HepG2 (cell line): Measurements from ENCODE around the gene ADARB2. TPM values are rescaled to one million over a fixed set of nuclear protein-coding genes. Genes with fewer than 3 reads are reported as not detected.

ENCODE experiments used
- ATAC-seq: fragments of 200-7000 bp; cut with Tn5 transposase; 3 replicates; pipeline ENCODE4 v1.9.1; 2020; ENCODE audit warnings: mild to moderate bottlenecking, moderate library complexity
- BruUV-seq: library from RNA; stranded (reverse); fragments of 400-500 nt; replicated peaks from 2 replicates; lab custom pipeline; 2021; lab: Mats Ljungman, UMichigan
- CTCF ChIA-PET: fragments of 300-600 bp; formaldehyde crosslinking; extraction: SDS; loops from one replicate; lab custom pipeline; 2021; ENCODE audit warnings: low total read pairs, inconsistent platforms, low intra/inter-chr PET ratio; lab: Yijun Ruan, JAX
- POLR2A ChIA-PET: fragments of 350-600 bp; sonication (Branson Sonifier 250); formaldehyde crosslinking; loops from one replicate; lab custom pipeline; 2020; ENCODE audit warnings: antibody characterized with exemption, inconsistent platforms; lab: Yijun Ruan, JAX
- DNase-seq: peaks from one replicate; pipeline ENCODE4 v3.0.0-alpha.2; 2015; ENCODE audit warnings: low spot score
- FAIRE-seq: peaks from 3 replicates; lab custom pipeline; 2011; peaks lifted over from hg19 to GRCh38; lab: Jason Lieb, UNC
- H2AFZ ChIP-seq: one replicate; pipeline ENCODE4 v1.6.1; 2011; ENCODE audit warnings: low read length, inconsistent platforms
- H3K27ac ChIP-seq: fragments of 300-600 bp; 3 replicates; pipeline ENCODE4 v1.8.0; 2011; ENCODE audit warnings: mixed run types, mild to moderate bottlenecking, mixed read lengths, low read length, inconsistent platforms; ENCODE audit not compliant: insufficient read depth; ENCODE audit errors: extremely low read length
- H3K27me3 ChIP-seq, 2 experiments: fragments of 200-600 bp in 1 of 2; 2 replicates in 1 of 2; 3 replicates in 1 of 2; pipeline versions ENCODE4 v1.6.0 to v1.8.0; 2011; ENCODE audit warnings: low read length in 2 of 2, mild to moderate bottlenecking in 2 of 2, moderate library complexity in 2 of 2, inconsistent platforms in 1 of 2; ENCODE audit not compliant: insufficient read depth in 2 of 2, control insufficient read depth in 1 of 2
- H3K36me3 ChIP-seq, 2 experiments: fragments of 200-600 bp in 1 of 2; replicated peaks in 1 of 2; 2 replicates in 1 of 2; 3 replicates in 1 of 2; pipeline versions ENCODE4 v1.5.1 to v1.8.0; 2011; ENCODE audit warnings: low read length in 2 of 2, inconsistent platforms in 1 of 2; ENCODE audit not compliant: insufficient read depth in 2 of 2, control insufficient read depth in 1 of 2
- H3K4me1 ChIP-seq: 2 replicates; pipeline ENCODE4 v1.5.1; 2012; ENCODE audit warnings: low read length, inconsistent platforms; ENCODE audit not compliant: insufficient read depth
- H3K4me2 ChIP-seq: 2 replicates; pipeline ENCODE4 v1.6.0; 2011; ENCODE audit warnings: low read depth, low read length, inconsistent platforms
- H3K4me3 ChIP-seq, 3 experiments: fragments of 200-600 bp in 1 of 3; sonication (generic), shearing (Covaris generic) in 1 of 3; replicated peaks in 1 of 3; 2 replicates each; pipeline ENCODE4 v1.5.1; 2011 to 2016; ENCODE audit warnings: low read length in 3 of 3, inconsistent platforms in 2 of 3, low read depth in 2 of 3, mild to moderate bottlenecking in 2 of 3, control low read depth in 1 of 3, mixed read lengths in 1 of 3; ENCODE audit not compliant: insufficient read depth in 1 of 3
- H3K79me2 ChIP-seq: one replicate; pipeline ENCODE4 v1.6.1; 2011; ENCODE audit warnings: low read length, inconsistent platforms; ENCODE audit not compliant: insufficient read depth
- H3K9ac ChIP-seq: 2 replicates; pipeline ENCODE4 v1.6.0; 2011; ENCODE audit warnings: mild to moderate bottlenecking, low read depth, low read length, inconsistent platforms; ENCODE audit not compliant: insufficient read depth
- H3K9me3 ChIP-seq: 2 replicates; pipeline ENCODE4 v1.5.1; 2012; ENCODE audit warnings: mild to moderate bottlenecking, low read length
- H4K20me1 ChIP-seq: 2 replicates; pipeline ENCODE4 v1.6.0; 2011; ENCODE audit warnings: inconsistent platforms, mild to moderate bottlenecking, low read length, moderate library complexity; ENCODE audit not compliant: insufficient read depth
- ATRX ChIP-seq: sonication (generic); formaldehyde crosslinking; IDR thresholded peaks from 2 replicates; pipeline ENCODE4 v1.4.0; 2020; ENCODE audit warnings: missing genetic modification reagents, borderline replicate concordance
- CAMTA2 ChIP-seq: sonication (generic); formaldehyde crosslinking; IDR thresholded peaks from 2 replicates; pipeline ENCODE4 v1.4.0; 2020; ENCODE audit warnings: mild to moderate bottlenecking, missing genetic modification reagents, borderline replicate concordance
- EP300 ChIP-seq, 3 experiments: sonication (generic) in 1 of 3; formaldehyde crosslinking in 1 of 3; IDR thresholded peaks; 2 replicates each; pipeline versions ENCODE4 v1.5.1 to v1.6.1; 2011 to 2020; ENCODE audit warnings: low read depth in 2 of 3, low read length in 2 of 3, borderline replicate concordance in 1 of 3, improper control_type of control experiment in 1 of 3, mild to moderate bottlenecking in 1 of 3, missing genetic modification reagents in 1 of 3, moderate library complexity in 1 of 3
- KDM6A ChIP-seq: IDR thresholded peaks from 2 replicates; pipeline ENCODE4 v1.6.1; 2016; ENCODE audit warnings: low read depth
- LCORL ChIP-seq, 2 experiments: fragments of 450-650 bp in 1 of 2; sonication (generic) in 1 of 2; formaldehyde crosslinking in 1 of 2; IDR thresholded peaks; 2 replicates each; pipeline versions ENCODE4 v1.5.0 to v1.6.1; 2017 to 2020; ENCODE audit warnings: antibody characterized with exemption in 1 of 2, missing genetic modification reagents in 1 of 2
- POLR2AphosphoS5 ChIP-seq: IDR thresholded peaks from 2 replicates; pipeline ENCODE4 v1.6.1; 2012; ENCODE audit warnings: low read depth, low read length
- REPIN1 ChIP-seq: sonication (generic); formaldehyde crosslinking; IDR thresholded peaks from 2 replicates; pipeline ENCODE4 v1.8.0; 2022; ENCODE audit warnings: missing genetic modification reagents, low read depth, mild to moderate bottlenecking, borderline replicate concordance
- TCF7L2 ChIP-seq: IDR thresholded peaks from 2 replicates; pipeline ENCODE4 v1.6.1; 2011; ENCODE audit warnings: mild to moderate bottlenecking, low read depth, low read length, moderate library complexity
- TOPORS ChIP-seq: sonication (generic); formaldehyde crosslinking; IDR thresholded peaks from 2 replicates; pipeline ENCODE4 v1.8.0; 2023; ENCODE audit warnings: mild to moderate bottlenecking, missing genetic modification reagents
- ZBTB42 ChIP-seq: sonication (generic); formaldehyde crosslinking; IDR thresholded peaks from 2 replicates; pipeline ENCODE4 v1.5.0; 2020; ENCODE audit warnings: mild to moderate bottlenecking, missing genetic modification reagents
- ZFP1 ChIP-seq: IDR thresholded peaks from 2 replicates; pipeline ENCODE4 v1.6.1; 2016
- ZNF256 ChIP-seq: sonication (generic); formaldehyde crosslinking; conservative IDR thresholded peaks from 2 replicates; pipeline ENCODE4 v1.4.0; 2020; ENCODE audit warnings: missing genetic modification reagents
- ZNF263 ChIP-seq: sonication (generic); formaldehyde crosslinking; IDR thresholded peaks from 2 replicates; pipeline ENCODE4 v1.4.0; 2020; ENCODE audit warnings: missing genetic modification reagents
- ZNF549 ChIP-seq: sonication (generic); formaldehyde crosslinking; IDR thresholded peaks from 2 replicates; pipeline ENCODE4 v1.5.0; 2020; ENCODE audit warnings: missing genetic modification reagents
- ZNF556 ChIP-seq: sonication (generic); formaldehyde crosslinking; IDR thresholded peaks from 2 replicates; pipeline ENCODE4 v1.4.0; 2020; ENCODE audit warnings: mild to moderate bottlenecking, missing genetic modification reagents, borderline replicate concordance
- ZNF850 ChIP-seq: sonication (generic); formaldehyde crosslinking; conservative IDR thresholded peaks from 2 replicates; pipeline ENCODE4 v1.9.0; 2021; ENCODE audit warnings: mild to moderate bottlenecking, missing genetic modification reagents
- WGBS: methylation state at CpG from one replicate; pipeline ENCODE4 v1.1.6; 2017; ENCODE audit warnings: low lambda C conversion rate; 5-methylcytosine and 5-hydroxymethylcytosine counted together
- in situ Hi-C: cut with HindIII; loops from 2 replicates; pipeline ENCODE4 v1.10.0; 2017; ENCODE audit warnings: low pct_unique_long_range_greater_than_20kb; ENCODE audit not compliant: extremely low pct_ligation_motif_present
- intact Hi-C: fragments of 100-400 bp; cut with micrococcal nuclease; formaldehyde crosslinking; loops from one replicate; pipeline ENCODE4 v1.10.0; 2022; ENCODE audit not compliant: unreplicated experiment
- polyA plus RNA-seq, 8 experiments: library from polyadenylated mRNA; depleted of rRNA in 3 of 8; stranded (reverse) in 7 of 8; unstranded in 1 of 8; fragments of >200 nt; fragmentation: Illumina TruSeq in 4 of 8; extraction: Trizol in 4 of 8; gene quantifications; 2 replicates each; pipeline versions ENCODE4 v1.2.1 to v1.2.3, GENCODE V29; 2011 to 2016; ENCODE audit warnings: low read depth in 4 of 8, missing spikeins in 1 of 8, mixed read lengths in 1 of 8; ENCODE audit not compliant: insufficient read depth in 1 of 8
- total RNA-seq, 5 experiments: library from RNA; depleted of rRNA; stranded (reverse); fragments of >200 nt; fragmentation: Illumina TruSeq; extraction: Trizol; gene quantifications; 2 replicates each; pipeline ENCODE4 v1.2.3, GENCODE V29; 2016; ENCODE audit warnings: low read depth in 1 of 5

Gene ADARB2
- total and polyA plus RNA-seq, 2 of the 13 experiments (the other 11 are each of a cell fraction or from before 2014, with no cell fraction given) = not detected

DNA sequence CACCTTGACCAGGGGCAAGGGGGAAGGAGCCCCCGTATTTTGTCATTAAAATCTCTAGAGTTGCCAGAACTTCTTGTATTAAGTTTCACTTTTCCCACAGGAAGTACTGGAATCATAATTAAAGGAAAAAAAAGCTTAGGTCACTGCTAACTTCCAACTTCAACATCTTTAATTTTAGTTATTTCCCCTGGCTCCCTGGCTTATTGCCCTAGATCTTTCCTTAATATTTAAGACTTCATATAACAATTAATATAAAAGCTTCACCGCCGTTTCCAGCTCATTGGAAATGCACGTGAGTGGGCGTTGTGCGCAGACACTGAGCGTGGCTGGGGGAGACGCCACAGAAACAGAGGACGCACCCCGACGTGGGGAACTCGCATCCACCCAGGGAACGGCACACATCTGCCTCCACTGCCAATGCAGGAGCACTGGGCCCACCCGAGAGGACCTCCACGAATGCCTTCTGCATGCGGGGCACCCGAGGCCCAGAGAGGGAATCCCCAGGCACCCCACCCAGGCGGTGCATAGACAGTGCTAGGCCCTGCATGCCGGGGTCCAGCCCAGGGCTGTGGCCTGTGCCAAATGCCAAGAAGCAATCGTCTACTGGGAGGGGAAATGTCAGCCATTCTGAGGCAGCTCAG lies 72.2 kb downstream of the ADARB2 start:
- no peaks in the 10 kb centered on the region for H3K4me1 ChIP-seq
- peaks cover 4 to 29% of the 10 kb centered on the region in 2 experiments; a peak in 3 of 5 replicates for H3K27me3 ChIP-seq
- no peak overlapping the region for H2AFZ ChIP-seq
- no peaks in the 10 kb centered on the region for H4K20me1 ChIP-seq
- no peaks in the 10 kb centered on the region for H3K79me2 ChIP-seq
- FAIRE-seq (no peak), ATAC-seq (no peak), DNase-seq (no peak)
- no peaks in the 10 kb centered on the region for H3K9me3 ChIP-seq
- POLR2A ChIA-PET = no interaction called here
- H3K36me3 ChIP-seq = no peaks in the 10 kb centered on the region
- in situ Hi-C loops (no loop called here), intact Hi-C loops (no loop called here)
- no TSS peak for BruUV-seq
- CTCF ChIA-PET = no interaction called here
- WGBS = 34% methylated on average over 18 of the region's 20 CpGs
- TF ChIP-seq CAMTA2 (CRISPR knock-in tag) (no peak), TOPORS (no peak), LCORL (IDR thresholded peaks at IDR 0.05) (no peak), LCORL (CRISPR knock-in tag; IDR thresholded peaks at IDR 0.05) (no peak), KDM6A (CRISPR knock-in tag) (no peak), ZNF556 (no peak), REPIN1 (CRISPR knock-in tag) (no peak), POLR2AphosphoS5 (no peak), EP300 (IDR thresholded peaks at IDR 0.05; ENCODE audit: low read depth in 2 of 2, low read length in 2 of 2) (no peak), EP300 (CRISPR knock-in tag; IDR thresholded peaks at IDR 0.05; ENCODE audit: borderline replicate concordance) (no peak), ZFP1 (CRISPR knock-in tag) (no peak), ZNF256 (CRISPR knock-in tag) (no peak), ZNF263 (CRISPR knock-in tag) (no peak), ZBTB42 (CRISPR knock-in tag) (no peak), TCF7L2 (no peak), ZNF850 (CRISPR knock-in tag) (no peak), ATRX (CRISPR knock-in tag) (no peak), ZNF549 (CRISPR knock-in tag) (no peak)
- no peak overlapping the region for H3K27ac ChIP-seq
- H3K4me2 ChIP-seq = no peak overlapping the region
- no peak overlapping the region for H3K4me3 ChIP-seq
- H3K9ac ChIP-seq = no peak overlapping the region
